BJ (cell line): ENCODE data around the gene SCFD2. TPM values are rescaled to one million over a fixed set of nuclear protein-coding genes. Genes with fewer than 3 reads are reported as not detected.
"Not testable (repeated sequence)": the region's sequence is repeated elsewhere in the genome, so short reads cannot be mapped to it uniquely, and the experiment has no call there.

ENCODE experiments used
- CTCF ChIA-PET: fragments of 350-600 bp; formaldehyde crosslinking; extraction: SDS; loops from one replicate; lab custom pipeline; 2021; ENCODE audit warnings: antibody characterized with exemption, inconsistent platforms; lab: Yijun Ruan, JAX
- POLR2A ChIA-PET: fragments of 300-600 bp; sonication (Branson Sonifier 250); formaldehyde crosslinking; extraction: SDS; loops from one replicate; lab custom pipeline; 2021; ENCODE audit warnings: antibody characterized with exemption; lab: Charles Lee
- DNase-seq: peaks from one replicate; pipeline ENCODE4 v3.0.0-alpha.2; 2011; ENCODE audit warnings: low read depth
- H3K27me3 ChIP-seq: 2 replicates; pipeline ENCODE4 v1.6.0; 2011; ENCODE audit warnings: low read length; ENCODE audit not compliant: control insufficient read depth, insufficient read depth
- H3K36me3 ChIP-seq: 2 replicates; pipeline ENCODE4 v1.5.1; 2011; ENCODE audit warnings: low read length; ENCODE audit not compliant: control insufficient read depth, insufficient read depth
- H3K4me3 ChIP-seq: 2 replicates; pipeline ENCODE4 v1.5.1; 2011; ENCODE audit warnings: low read depth, mild to moderate bottlenecking, control low read depth, low read length
- polyA plus RNA-seq: library from polyadenylated mRNA; depleted of rRNA; stranded (reverse); fragments of >200 nt; gene quantifications from 2 replicates; pipeline ENCODE4 v1.2.3, GENCODE V29; 2011
- TF ChIP-seq, protein P1 (sequence below): IDR thresholded peaks from 2 replicates; pipeline ENCODE4 v1.5.1; 2011; ENCODE audit warnings: low read depth, mild to moderate bottlenecking, control low read depth, inconsistent platforms, low read length, moderate library complexity; ENCODE audit not compliant: insufficient read depth

The SCFD2 gene
- polyA plus RNA-seq, 1 experiment = 17.4 TPM

DNA sequence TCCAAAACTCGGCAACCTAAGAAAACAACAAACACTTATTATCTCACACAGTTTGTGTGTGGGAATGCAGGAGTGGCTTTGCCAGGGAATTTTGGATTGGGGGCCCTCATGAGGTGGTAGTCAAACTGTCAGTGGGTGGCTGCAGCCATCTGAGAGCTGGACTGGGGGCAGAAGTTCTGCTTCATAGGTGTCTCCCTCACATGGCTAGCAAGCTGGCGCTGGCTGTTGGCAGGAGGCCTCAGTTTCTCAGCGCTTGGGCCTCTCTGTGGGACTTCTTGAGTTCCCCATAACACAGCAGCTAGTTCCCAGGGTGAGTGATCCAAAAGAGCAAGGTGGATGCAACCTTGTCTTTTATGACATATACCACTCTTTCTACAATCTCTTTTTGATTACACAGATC lies 529.7 kb downstream of the SCFD2 start:
- no peak overlapping the region for H3K4me3 ChIP-seq
- POLR2A ChIA-PET = no interaction called here
- CTCF ChIA-PET = interaction anchor here (0.8 to 1.2 kb wide), 2 partner anchors 81 to 1398 kb away, joined by 3 read pairs; no protein-coding TSS in a partner anchor
- DNase-seq = no peak
- H3K36me3 ChIP-seq = no peaks in the 10 kb centered on the region
- peaks cover 2% of the 10 kb centered on the region; the same call in 1 of the 2 replicates for H3K27me3 ChIP-seq
- TF ChIP-seq, protein P1, sequence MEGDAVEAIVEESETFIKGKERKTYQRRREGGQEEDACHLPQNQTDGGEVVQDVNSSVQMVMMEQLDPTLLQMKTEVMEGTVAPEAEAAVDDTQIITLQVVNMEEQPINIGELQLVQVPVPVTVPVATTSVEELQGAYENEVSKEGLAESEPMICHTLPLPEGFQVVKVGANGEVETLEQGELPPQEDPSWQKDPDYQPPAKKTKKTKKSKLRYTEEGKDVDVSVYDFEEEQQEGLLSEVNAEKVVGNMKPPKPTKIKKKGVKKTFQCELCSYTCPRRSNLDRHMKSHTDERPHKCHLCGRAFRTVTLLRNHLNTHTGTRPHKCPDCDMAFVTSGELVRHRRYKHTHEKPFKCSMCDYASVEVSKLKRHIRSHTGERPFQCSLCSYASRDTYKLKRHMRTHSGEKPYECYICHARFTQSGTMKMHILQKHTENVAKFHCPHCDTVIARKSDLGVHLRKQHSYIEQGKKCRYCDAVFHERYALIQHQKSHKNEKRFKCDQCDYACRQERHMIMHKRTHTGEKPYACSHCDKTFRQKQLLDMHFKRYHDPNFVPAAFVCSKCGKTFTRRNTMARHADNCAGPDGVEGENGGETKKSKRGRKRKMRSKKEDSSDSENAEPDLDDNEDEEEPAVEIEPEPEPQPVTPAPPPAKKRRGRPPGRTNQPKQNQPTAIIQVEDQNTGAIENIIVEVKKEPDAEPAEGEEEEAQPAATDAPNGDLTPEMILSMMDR = no peak

GRCh38 chr4:52834641-52835456 lies 531.0 kb downstream of the SCFD2 start:
- POLR2A ChIA-PET, H3K4me3 ChIP-seq, H3K27me3 ChIP-seq, H3K36me3 ChIP-seq, DNase-seq: not testable (repeated sequence)
- CTCF ChIA-PET = interaction anchor here (1.4 kb wide), 1 partner anchor 9 kb away, joined by 4 read pairs; no protein-coding TSS in a partner anchor

- no peak for DNase-seq
- TF ChIP-seq, protein P1 = no peak
- CTCF ChIA-PET = interaction anchor here (1.4 kb wide), 1 partner anchor 9 kb away, joined by 4 read pairs; no protein-coding TSS in a partner anchor
These were observed 531.8 kb downstream of the SCFD2 start for GRCh38 chr4:52833941-52834525.

DNA sequence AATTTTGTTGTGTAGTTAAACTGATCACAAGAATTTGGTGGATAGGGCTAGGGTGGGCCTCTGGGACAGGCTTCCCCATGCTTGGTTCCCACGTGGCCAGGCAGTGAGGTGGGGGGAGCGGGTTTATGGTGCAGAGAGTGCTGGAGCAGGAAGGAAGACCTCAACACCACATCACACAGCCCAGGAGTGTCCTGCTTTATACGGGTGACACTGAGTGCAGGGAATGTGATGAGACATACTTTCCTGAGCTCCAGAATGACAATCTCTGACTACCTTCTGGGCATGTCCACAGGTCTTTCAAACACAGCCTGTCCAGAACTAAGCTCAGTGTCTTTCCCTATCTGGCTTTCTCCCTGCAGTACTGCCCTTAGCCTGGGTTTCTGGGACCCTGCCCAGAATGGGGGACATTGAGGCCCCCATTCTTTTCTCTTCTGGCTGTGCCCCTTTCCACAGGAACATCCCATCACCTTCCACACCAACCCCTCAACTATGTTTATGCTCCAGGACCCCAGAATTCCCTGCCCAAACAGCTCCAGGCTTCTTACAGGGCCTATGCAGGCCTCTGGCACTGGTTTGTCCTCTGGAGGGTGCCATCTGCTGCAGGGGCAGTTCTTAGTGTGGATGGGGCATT lies 540.3 kb downstream of the SCFD2 start:
- H3K36me3 ChIP-seq = no peaks in the 10 kb centered on the region
- H3K27me3 ChIP-seq = no peaks in the 10 kb centered on the region; the same call in 1 of the 2 replicates
- DNase-seq = no peak
- ChIA-PET POLR2A (no interaction called here), CTCF (interaction anchor here (1.0 to 1.9 kb wide), 4 partner anchors 9 to 1408 kb away, joined by 3 to 5 read pairs (median 4); no protein-coding TSS in a partner anchor)
- H3K4me3 ChIP-seq = no peak overlapping the region
- TF ChIP-seq, protein P1 = no peak

More at GRCh38 chr4:52833941-52834525, 531.8 kb downstream of the SCFD2 start:
- Histone ChIP-seq H3K27me3 (peaks cover 3% of the 10 kb centered on the region), H3K36me3 (no peaks in the 10 kb centered on the region), H3K4me3 (no peak overlapping the region)
- POLR2A ChIA-PET = no interaction called here

DNA sequence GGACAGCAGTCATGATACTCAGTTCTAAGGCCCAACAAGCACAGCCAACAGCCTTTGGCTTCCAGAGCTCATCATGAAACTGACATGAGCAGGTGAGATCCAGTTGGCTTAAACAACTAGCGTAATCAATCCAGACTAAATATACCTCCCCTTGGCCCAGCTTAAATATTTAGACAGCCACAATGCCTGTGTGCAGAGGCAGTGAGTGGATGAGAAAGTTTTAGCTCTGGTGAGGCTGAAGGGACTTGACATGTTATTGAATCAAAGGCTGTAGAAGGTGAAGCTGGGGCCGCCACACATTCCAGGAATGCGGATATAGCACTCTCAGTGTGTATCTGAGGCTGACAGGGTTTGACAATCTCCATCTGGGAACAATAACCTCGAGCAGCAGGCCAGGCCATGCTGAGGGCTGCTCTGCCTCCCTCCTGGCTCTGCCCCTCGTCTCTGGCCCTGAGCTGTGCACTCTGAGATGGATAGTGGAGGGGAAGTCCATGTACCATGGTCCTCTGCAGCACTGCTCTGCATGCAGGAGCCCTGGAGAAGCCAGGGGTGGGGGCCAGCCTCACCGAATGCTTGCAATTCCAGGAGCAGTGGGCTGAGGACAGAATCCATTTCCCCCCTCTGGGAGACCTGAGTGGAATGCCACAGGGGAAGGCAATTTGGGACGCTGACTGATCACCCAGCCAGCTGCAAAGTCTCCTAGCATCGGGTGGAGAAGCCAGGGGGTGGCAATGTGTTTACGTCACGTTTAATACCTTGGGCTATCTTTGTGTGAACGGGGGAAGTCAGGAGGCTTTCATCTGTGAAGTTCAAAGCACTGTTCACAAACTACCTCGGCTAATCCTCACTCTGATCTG lies 541.0 kb downstream of the SCFD2 start:
- TF ChIP-seq, protein P1 = no peak
- no peaks in the 10 kb centered on the region; the same call in 1 of the 2 replicates for H3K27me3 ChIP-seq
- no peak overlapping the region for H3K4me3 ChIP-seq
- DNase-seq = peak; percentile 46
- ChIA-PET POLR2A (no interaction called here), CTCF (interaction anchor here (0.8 to 1.9 kb wide), 4 partner anchors 10 to 1409 kb away, joined by 3 to 5 read pairs (median 4); no protein-coding TSS in a partner anchor)
- H3K36me3 ChIP-seq = no peaks in the 10 kb centered on the region
